HG02970 (cell line): ENCODE measurements around the gene PPP1R9B.

Experiments used
- ATAC-seq: cut with Tn5 transposase; IDR thresholded peaks from one replicate; pipeline ENCODE4 v1.9.1; 2021; ENCODE audit warnings: mild to moderate bottlenecking, moderate library complexity, moderate number of reproducible peaks; ENCODE audit not compliant: unreplicated experiment, low FRiP score

The PPP1R9B gene

GRCh38 chr17:50174444-50174843 lies 24.0 kb upstream of the PPP1R9B start:
- no peak for ATAC-seq

- no peak for ATAC-seq
These were observed 23.0 kb upstream of the PPP1R9B start for GRCh38 chr17:50173335-50173941.

GRCh38 chr17:50172936-50173334 lies 22.5 kb upstream of the PPP1R9B start:
- no peak for ATAC-seq

GRCh38 chr17:50172130-50172529 lies 21.7 kb upstream of the PPP1R9B start:
- ATAC-seq: no peak

- no peak for ATAC-seq
These were observed 21.0 kb upstream of the PPP1R9B start for GRCh38 chr17:50171371-50172071.

- ATAC-seq: no peak
These were observed 20.3 kb upstream of the PPP1R9B start for GRCh38 chr17:50170662-50171370.

- ATAC-seq: no peak
These were observed 19.5 kb upstream of the PPP1R9B start for GRCh38 chr17:50169881-50170459.

GRCh38 chr17:50169121-50169764 lies 18.8 kb upstream of the PPP1R9B start:
- no peak for ATAC-seq

GRCh38 chr17:50168319-50168718 lies 17.8 kb upstream of the PPP1R9B start:
- ATAC-seq: no peak

- ATAC-seq: no peak
These were observed 16.9 kb upstream of the PPP1R9B start for GRCh38 chr17:50167371-50167770.

- no peak for ATAC-seq
These were observed 16.2 kb upstream of the PPP1R9B start for GRCh38 chr17:50166518-50167181.

GRCh38 chr17:50165867-50166517 lies 15.5 kb upstream of the PPP1R9B start, which contains the start of gene SGCA:
Gene SGCA (plus strand): TSS chr17:50166005. CDS start chr17:50166041, 36 bp downstream.
- no peak for ATAC-seq

GRCh38 chr17:50165466-50165865 lies 15.0 kb upstream of the PPP1R9B start:
- no peak for ATAC-seq

GRCh38 chr17:50165066-50165465 lies 14.6 kb upstream of the PPP1R9B start:
- no peak for ATAC-seq

- ATAC-seq: no peak
These were observed 14.2 kb upstream of the PPP1R9B start for GRCh38 chr17:50164697-50164988.

- no peak for ATAC-seq
These were observed 13.6 kb upstream of the PPP1R9B start for GRCh38 chr17:50163843-50164696.

GRCh38 chr17:50162466-50163254 lies 12.2 kb upstream of the PPP1R9B start:
- no peak for ATAC-seq

- no peak for ATAC-seq
These were observed 11.4 kb upstream of the PPP1R9B start for GRCh38 chr17:50161911-50162288.
